HCT116 (cell line): ENCODE measurements around the gene MDM2. TPM values are rescaled to one million over a fixed set of nuclear protein-coding genes. Genes with fewer than 3 reads are reported as not detected.

Experiments used
- ATAC-seq: fragments of 200-7000 bp; cut with Tn5 transposase; 2 replicates; pipeline ENCODE4 v1.9.1; 2020; ENCODE audit warnings: mild to moderate bottlenecking, moderate library complexity
- BruUV-seq: library from RNA; stranded (reverse); fragments of 400-500 nt; replicated peaks from 2 replicates; lab custom pipeline; 2021; lab: Mats Ljungman, UMichigan
- CTCF ChIA-PET: fragments of 300-600 bp; sonication (Branson Sonifier 250); formaldehyde crosslinking; loops from one replicate; lab custom pipeline; 2021; ENCODE audit warnings: antibody characterized with exemption; lab: Charles Lee
- POLR2A ChIA-PET: fragments of 300-600, 350-600 bp; sonication (Branson Sonifier 250); formaldehyde crosslinking; loops from one replicate; lab custom pipeline; 2021; ENCODE audit warnings: antibody characterized with exemption; lab: Charles Lee
- RAD21 ChIA-PET, 2 experiments: fragments of 300-600 bp; sonication (Branson Sonifier 250); formaldehyde crosslinking; loops; one replicate each; lab custom pipeline; 2023; ENCODE audit warnings: low total read pairs in 2 of 2; ENCODE audit not compliant: uncharacterized antibody in 2 of 2, unreplicated experiment in 2 of 2, low non-redundant PET in 1 of 2; lab: Charles Lee
- DNase-seq: peaks from one replicate; pipeline ENCODE4 v3.0.0-alpha.2; 2010; ENCODE audit warnings: low read depth, low spot score
- H2AFZ ChIP-seq: fragments of 200-600 bp; shearing (Covaris generic), sonication (generic); 2 replicates; pipeline ENCODE4 v1.6.1; 2017; ENCODE audit warnings: low read depth, mixed run types, mixed read lengths, antibody characterized with exemption, low read length; ENCODE audit not compliant: poor library complexity, severe bottlenecking
- H3K27ac ChIP-seq: 2 replicates; pipeline ENCODE4 v1.5.1; 2012; ENCODE audit warnings: low read depth, low read length
- H3K27me3 ChIP-seq: fragments of 200-600 bp; sonication (generic); 2 replicates; pipeline ENCODE4 v1.6.1; 2016; ENCODE audit warnings: mixed run types, low read length, mixed read lengths; ENCODE audit not compliant: insufficient read depth
- H3K36me3 ChIP-seq, 2 experiments: fragments of 200-500 bp in 1 of 2; fragments of 200-600 bp in 1 of 2; sonication (Bioruptor generic) in 1 of 2; sonication (generic) in 1 of 2; 2 replicates each; pipeline versions ENCODE4 v1.5.1 to v1.6.1; 2014 to 2016; ENCODE audit warnings: low read length in 2 of 2, inconsistent platforms in 1 of 2, mixed read lengths in 1 of 2, mixed run types in 1 of 2; ENCODE audit not compliant: insufficient read depth in 2 of 2, control insufficient read depth in 1 of 2
- H3K4me1 ChIP-seq, 2 experiments: fragments of 200-600 bp in 1 of 2; sonication (generic) in 1 of 2; 2 replicates each; pipeline versions ENCODE4 v1.5.1 to v1.6.1; 2012 to 2017; ENCODE audit warnings: low read length in 2 of 2, inconsistent platforms in 1 of 2, mild to moderate bottlenecking in 1 of 2, mixed read lengths in 1 of 2, mixed run types in 1 of 2, moderate library complexity in 1 of 2; ENCODE audit not compliant: insufficient read depth in 2 of 2, control insufficient read depth in 1 of 2
- H3K4me2 ChIP-seq: fragments of 200-600 bp; sonication (generic); 2 replicates; pipeline ENCODE4 v1.6.1; 2017; ENCODE audit warnings: mixed run types, low read length, mixed read lengths
- H3K4me3 ChIP-seq, 2 experiments: fragments of 200-600 bp in 1 of 2; sonication (generic) in 1 of 2; replicated peaks in 1 of 2; 2 replicates each; pipeline ENCODE4 v1.5.1; 2011 to 2016; ENCODE audit warnings: low read length in 2 of 2, control low read depth in 1 of 2, low read depth in 1 of 2, mild to moderate bottlenecking in 1 of 2, mixed read lengths in 1 of 2, mixed run types in 1 of 2
- H3K79me2 ChIP-seq: fragments of 200-600 bp; sonication (generic); 2 replicates; pipeline ENCODE4 v1.6.1; 2017; ENCODE audit warnings: mild to moderate bottlenecking, mixed run types, low read length, moderate library complexity, mixed read lengths; ENCODE audit not compliant: insufficient read depth
- H3K9ac ChIP-seq: fragments of 200-600 bp; sonication (generic); 2 replicates; pipeline ENCODE4 v1.6.1; 2016; ENCODE audit warnings: low read length, mixed read lengths
- H3K9me2 ChIP-seq: fragments of 200-600 bp; sonication (generic), shearing (Covaris generic); 2 replicates; pipeline ENCODE4 v1.6.1; 2017; ENCODE audit warnings: mixed run types, mild to moderate bottlenecking, moderate library complexity; ENCODE audit not compliant: insufficient read depth
- H3K9me3 ChIP-seq, 2 experiments: fragments of 200-500 bp in 1 of 2; fragments of 200-600 bp in 1 of 2; sonication (Bioruptor generic) in 1 of 2; sonication (generic) in 1 of 2; 2 replicates each; pipeline ENCODE4 v1.6.1; 2014 to 2017; ENCODE audit warnings: low read length in 2 of 2, mixed read lengths in 2 of 2, inconsistent platforms in 1 of 2, low read depth in 1 of 2, mild to moderate bottlenecking in 1 of 2, mixed run types in 1 of 2, moderate library complexity in 1 of 2; ENCODE audit not compliant: control insufficient read depth in 1 of 2, insufficient read depth in 1 of 2
- H4K20me1 ChIP-seq: fragments of 200-600 bp; sonication (generic), shearing (Covaris generic); 2 replicates; pipeline ENCODE4 v1.6.1; 2017; ENCODE audit warnings: mixed run types, mild to moderate bottlenecking, moderate library complexity; ENCODE audit not compliant: insufficient read depth
- CBX3 ChIP-seq: IDR thresholded peaks from 2 replicates; pipeline ENCODE4 v1.6.1; 2012; ENCODE audit warnings: low read depth
- CEBPB ChIP-seq: IDR thresholded peaks from 2 replicates; pipeline ENCODE4 v1.6.1; 2012; ENCODE audit warnings: low read depth
- ELF1 ChIP-seq: IDR thresholded peaks from 2 replicates; pipeline ENCODE4 v1.6.1; 2012; ENCODE audit warnings: low read depth, borderline replicate concordance
- EZH2phosphoT487 ChIP-seq: fragments of 200-600 bp; IDR thresholded peaks from 2 replicates; pipeline ENCODE4 v1.6.1; 2018; ENCODE audit warnings: antibody characterized with exemption, borderline replicate concordance
- FOSL1 ChIP-seq: IDR thresholded peaks from 2 replicates; pipeline ENCODE4 v1.6.1; 2012; ENCODE audit warnings: low read depth
- JUND ChIP-seq: IDR thresholded peaks from 2 replicates; pipeline ENCODE4 v1.6.1; 2012
- SP1 ChIP-seq: IDR thresholded peaks from 2 replicates; pipeline ENCODE4 v1.6.1; 2012; ENCODE audit warnings: low read depth
- YY1 ChIP-seq: IDR thresholded peaks from 2 replicates; pipeline ENCODE4 v1.6.1; 2011; ENCODE audit warnings: low read length, low read depth, moderate library complexity, mild to moderate bottlenecking; ENCODE audit not compliant: insufficient replicate concordance; ENCODE audit errors: extremely low read depth
- intact Hi-C: fragments of 100-400 bp; cut with micrococcal nuclease; formaldehyde crosslinking; loops from 2 replicates; pipeline ENCODE4 v1.10.0; 2022
- total RNA-seq: library from RNA; stranded (reverse); gene quantifications from one replicate; pipeline ENCODE4 v1.2.1, GENCODE V29; 2021; ENCODE audit not compliant: unreplicated experiment
- TF ChIP-seq, protein P1 (sequence below): IDR thresholded peaks from 2 replicates; pipeline ENCODE4 v1.6.1; 2011; ENCODE audit warnings: mild to moderate bottlenecking, low read length, moderate library complexity; ENCODE audit not compliant: insufficient replicate concordance; ENCODE audit errors: extremely low read depth
- TF ChIP-seq, protein P2 (sequence below): IDR thresholded peaks from 2 replicates; pipeline ENCODE4 v1.6.1; 2012
- TF ChIP-seq, protein P3 (sequence below), 3 experiments: fragments of 200-600 bp in 1 of 3; sonication (generic) in 1 of 3; IDR thresholded peaks in 2 of 3; conservative IDR thresholded peaks in 1 of 3; 2 replicates each; pipeline ENCODE4 v1.5.1; 2012 to 2017; ENCODE audit warnings: low read depth in 2 of 3, low read length in 2 of 3, antibody characterized with exemption in 1 of 3, borderline replicate concordance in 1 of 3, control low read depth in 1 of 3, mild to moderate bottlenecking in 1 of 3, mixed read lengths in 1 of 3, mixed run types in 1 of 3, moderate library complexity in 1 of 3; ENCODE audit not compliant: insufficient read depth in 1 of 3

Gene MDM2
- total RNA-seq, 1 experiment from 2014 or later: 170 TPM

DNA sequence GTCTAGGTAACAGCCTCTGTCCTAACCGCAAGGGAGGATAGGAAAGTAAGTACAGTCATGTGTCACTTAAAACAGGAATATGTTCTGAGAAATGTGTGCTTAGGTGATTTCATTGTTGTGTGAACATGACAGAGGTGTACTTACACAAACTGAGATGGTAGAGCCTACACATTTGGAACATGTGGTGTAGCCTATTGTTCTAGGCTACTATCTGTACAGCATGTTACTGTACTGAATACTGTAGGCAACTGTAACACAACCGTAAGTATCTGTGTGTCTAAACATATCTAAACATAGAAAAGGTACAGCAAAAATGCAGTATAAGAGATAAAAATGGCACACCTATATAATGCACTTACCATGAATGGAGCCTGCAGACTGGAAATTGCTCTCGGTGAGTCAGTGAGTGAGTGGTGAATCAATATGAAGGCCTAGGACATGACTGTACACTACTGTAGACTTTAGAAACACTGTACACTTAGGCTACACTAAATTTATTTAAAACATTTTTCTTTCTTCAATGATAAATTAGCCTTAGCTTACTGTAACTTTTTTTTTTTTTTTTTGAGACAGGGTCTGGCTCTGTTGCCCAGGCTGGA, 13.2 kb upstream of the MDM2 start:
- TF ChIP-seq YY1 (no peak), FOSL1 (peak; percentile 64)
- TF ChIP-seq, all 23 proteins: peak for 1
- ChIA-PET POLR2A (interaction anchor here (2.4 kb wide), 1 partner anchor 13 kb away, joined by 7 read pairs; the partner anchor contains the start of gene MDM2), CTCF (no interaction called here), RAD21 (no interaction called here)
- no peaks in the 10 kb centered on the region for H3K27me3 ChIP-seq
- peak overlapping the region; percentile 73 for H2AFZ ChIP-seq
- H3K9me2 ChIP-seq: no peaks in the 10 kb centered on the region
- H3K4me3 ChIP-seq: no peak overlapping the region
- H3K79me2 ChIP-seq: no peaks in the 10 kb centered on the region
- no TSS peak for BruUV-seq
- intact Hi-C loops: no loop called here
- H3K4me2 ChIP-seq: peak overlapping the region; percentile 37
- no peak overlapping the region for H3K9ac ChIP-seq
- H4K20me1 ChIP-seq: no peaks in the 10 kb centered on the region
- DNase-seq (no peak), ATAC-seq (peak; percentile 41; the same call in 1 of the 2 replicates)
- peaks cover 7 to 37% of the 10 kb centered on the region in 2 experiments for H3K4me1 ChIP-seq
- no peaks in the 10 kb centered on the region for H3K9me3 ChIP-seq
- no peak overlapping the region for H3K27ac ChIP-seq
- no peaks in the 10 kb centered on the region for H3K36me3 ChIP-seq

DNA sequence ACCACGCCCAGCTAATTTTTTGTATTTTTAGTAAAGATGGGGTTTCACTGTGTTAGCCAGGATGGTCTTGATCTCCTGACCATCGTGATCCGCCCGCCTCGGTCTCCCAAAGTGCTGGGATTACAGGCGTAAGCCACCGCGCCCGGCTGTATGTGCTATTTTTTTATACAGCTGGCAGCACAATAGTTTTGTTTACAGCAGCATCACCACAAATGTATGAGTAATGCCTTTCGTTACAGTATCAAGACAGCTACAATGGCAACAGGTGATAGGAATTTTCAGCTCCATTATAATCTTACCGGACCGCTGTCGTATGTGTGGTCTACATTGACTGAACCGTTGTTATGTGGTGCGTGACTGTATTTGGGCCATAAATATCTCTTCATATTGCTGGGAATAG, 11.6 kb upstream of the MDM2 start:
- ChIA-PET POLR2A (no interaction called here), RAD21 (no interaction called here), CTCF (interaction anchor here (0.8 kb wide), 1 partner anchor 10 kb away, joined by 3 read pairs; no protein-coding TSS in a partner anchor)
- Histone ChIP-seq H3K27ac (no peak overlapping the region), H3K27me3 (no peaks in the 10 kb centered on the region), H4K20me1 (no peaks in the 10 kb centered on the region), H3K9ac (no peak overlapping the region), H3K9me2 (no peaks in the 10 kb centered on the region), H3K36me3 (no peaks in the 10 kb centered on the region), H3K79me2 (no peaks in the 10 kb centered on the region), H3K4me3 (no peak overlapping the region), H3K9me3 (no peaks in the 10 kb centered on the region), H2AFZ (no peak overlapping the region), H3K4me1 (peaks cover 23 to 53% of the 10 kb centered on the region in 2 experiments), H3K4me2 (no peak overlapping the region)
- no peak for ATAC-seq
- no peak for DNase-seq
- intact Hi-C loops: no loop called here
- no TSS peak for BruUV-seq
- TF ChIP-seq, protein P1, sequence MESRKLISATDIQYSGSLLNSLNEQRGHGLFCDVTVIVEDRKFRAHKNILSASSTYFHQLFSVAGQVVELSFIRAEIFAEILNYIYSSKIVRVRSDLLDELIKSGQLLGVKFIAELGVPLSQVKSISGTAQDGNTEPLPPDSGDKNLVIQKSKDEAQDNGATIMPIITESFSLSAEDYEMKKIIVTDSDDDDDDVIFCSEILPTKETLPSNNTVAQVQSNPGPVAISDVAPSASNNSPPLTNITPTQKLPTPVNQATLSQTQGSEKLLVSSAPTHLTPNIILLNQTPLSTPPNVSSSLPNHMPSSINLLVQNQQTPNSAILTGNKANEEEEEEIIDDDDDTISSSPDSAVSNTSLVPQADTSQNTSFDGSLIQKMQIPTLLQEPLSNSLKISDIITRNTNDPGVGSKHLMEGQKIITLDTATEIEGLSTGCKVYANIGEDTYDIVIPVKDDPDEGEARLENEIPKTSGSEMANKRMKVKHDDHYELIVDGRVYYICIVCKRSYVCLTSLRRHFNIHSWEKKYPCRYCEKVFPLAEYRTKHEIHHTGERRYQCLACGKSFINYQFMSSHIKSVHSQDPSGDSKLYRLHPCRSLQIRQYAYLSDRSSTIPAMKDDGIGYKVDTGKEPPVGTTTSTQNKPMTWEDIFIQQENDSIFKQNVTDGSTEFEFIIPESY: no peak
- TF ChIP-seq EZH2phosphoT487: no peak
- TF ChIP-seq CBX3: no peak
- TF ChIP-seq ELF1: no peak
- TF ChIP-seq SP1: no peak
- TF ChIP-seq, protein P2, sequence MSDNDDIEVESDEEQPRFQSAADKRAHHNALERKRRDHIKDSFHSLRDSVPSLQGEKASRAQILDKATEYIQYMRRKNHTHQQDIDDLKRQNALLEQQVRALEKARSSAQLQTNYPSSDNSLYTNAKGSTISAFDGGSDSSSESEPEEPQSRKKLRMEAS: no peak
- TF ChIP-seq CEBPB: no peak
- TF ChIP-seq JUND: no peak
- TF ChIP-seq, protein P3, sequence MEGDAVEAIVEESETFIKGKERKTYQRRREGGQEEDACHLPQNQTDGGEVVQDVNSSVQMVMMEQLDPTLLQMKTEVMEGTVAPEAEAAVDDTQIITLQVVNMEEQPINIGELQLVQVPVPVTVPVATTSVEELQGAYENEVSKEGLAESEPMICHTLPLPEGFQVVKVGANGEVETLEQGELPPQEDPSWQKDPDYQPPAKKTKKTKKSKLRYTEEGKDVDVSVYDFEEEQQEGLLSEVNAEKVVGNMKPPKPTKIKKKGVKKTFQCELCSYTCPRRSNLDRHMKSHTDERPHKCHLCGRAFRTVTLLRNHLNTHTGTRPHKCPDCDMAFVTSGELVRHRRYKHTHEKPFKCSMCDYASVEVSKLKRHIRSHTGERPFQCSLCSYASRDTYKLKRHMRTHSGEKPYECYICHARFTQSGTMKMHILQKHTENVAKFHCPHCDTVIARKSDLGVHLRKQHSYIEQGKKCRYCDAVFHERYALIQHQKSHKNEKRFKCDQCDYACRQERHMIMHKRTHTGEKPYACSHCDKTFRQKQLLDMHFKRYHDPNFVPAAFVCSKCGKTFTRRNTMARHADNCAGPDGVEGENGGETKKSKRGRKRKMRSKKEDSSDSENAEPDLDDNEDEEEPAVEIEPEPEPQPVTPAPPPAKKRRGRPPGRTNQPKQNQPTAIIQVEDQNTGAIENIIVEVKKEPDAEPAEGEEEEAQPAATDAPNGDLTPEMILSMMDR (IDR thresholded peaks at IDR 0.05 in 2 of 3, conservative IDR thresholded peaks at IDR 0.05 in 1 of 3; ENCODE audit: borderline replicate concordance in 1 of 3, insufficient read depth in 1 of 3, low read depth in 2 of 3, low read length in 2 of 3): no peak
